Stimulated activated CD4-positive, alpha-beta T cell treated with anti-CD3 and anti-CD28 coated beads, Interleukin-12 subunit alpha, Interleukin-12 subunit beta, amount 100 ng/mL, for 4 hours (primary cell): Measurements from ENCODE around the gene KCNQ1.

Experiments
- DNase-seq: peaks from one replicate; pipeline ENCODE4 v3.0.0-alpha.2; 2020

The KCNQ1 gene

DNA sequence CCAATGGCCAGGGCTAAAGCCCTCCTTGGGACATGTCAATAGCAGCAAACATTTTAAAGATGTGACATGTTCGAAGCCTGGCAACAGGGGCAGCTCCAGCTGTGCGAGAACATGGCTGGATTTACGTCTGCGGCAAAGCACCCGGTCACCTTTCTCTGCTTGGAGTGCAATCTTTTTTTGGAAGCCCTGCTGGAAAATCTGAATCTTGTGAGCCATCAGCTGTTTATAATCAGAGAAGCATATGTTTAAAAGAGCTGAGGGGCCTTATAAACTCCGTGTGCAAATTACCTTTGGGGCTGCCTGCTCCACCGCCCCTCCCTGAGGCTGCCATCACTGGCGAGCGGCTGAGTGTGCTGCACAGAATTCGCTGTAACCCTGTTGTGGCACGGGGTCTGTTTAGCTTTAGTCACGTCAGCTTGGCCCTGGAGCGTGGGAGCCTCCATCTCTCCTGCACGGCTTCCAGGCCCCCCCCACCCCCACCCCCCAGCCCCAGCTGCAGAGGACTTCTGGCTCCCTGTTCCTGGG, 264.0 kb downstream of the KCNQ1 start:
- no peak for DNase-seq

DNA sequence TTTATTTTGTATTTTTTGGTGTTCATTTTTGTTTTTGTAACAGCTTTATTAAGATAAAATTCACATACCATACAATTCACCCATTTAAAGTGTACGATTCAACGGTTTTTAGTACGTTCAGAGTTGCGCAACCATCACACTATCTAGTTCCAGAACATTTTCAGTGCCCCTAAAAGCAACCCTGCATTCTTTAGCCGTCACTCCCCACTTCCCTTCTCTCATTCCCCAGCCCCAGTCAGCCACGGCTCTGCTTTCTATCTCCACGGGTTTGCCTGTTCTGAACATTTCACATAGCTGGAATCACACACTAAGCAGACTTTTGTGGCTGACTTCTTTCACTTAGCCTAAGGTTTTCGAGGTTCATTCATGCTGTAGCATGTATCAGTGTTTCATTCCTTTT, 264.6 kb downstream of the KCNQ1 start:
- no peak for DNase-seq

DNA sequence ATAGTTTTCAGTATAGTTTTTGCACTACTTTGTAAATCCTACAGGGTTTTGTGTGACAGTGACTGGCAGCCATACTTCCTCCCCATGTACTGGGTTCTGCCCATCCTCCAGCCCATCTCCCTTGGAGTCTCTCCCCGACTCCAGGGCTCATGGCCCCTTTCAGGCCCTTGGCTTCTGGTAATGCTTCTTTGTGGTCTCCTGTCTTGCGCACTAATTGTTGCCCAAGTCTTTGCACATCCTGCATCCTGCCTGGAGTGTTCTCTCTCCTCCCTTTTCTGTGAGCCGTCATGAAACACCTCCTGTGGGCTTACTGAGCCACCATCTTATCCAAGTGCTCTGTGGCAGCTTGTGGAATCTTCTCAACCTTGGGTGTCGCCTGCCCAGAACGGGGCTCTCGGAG, 266.4 kb downstream of the KCNQ1 start:
- no peak for DNase-seq

DNA sequence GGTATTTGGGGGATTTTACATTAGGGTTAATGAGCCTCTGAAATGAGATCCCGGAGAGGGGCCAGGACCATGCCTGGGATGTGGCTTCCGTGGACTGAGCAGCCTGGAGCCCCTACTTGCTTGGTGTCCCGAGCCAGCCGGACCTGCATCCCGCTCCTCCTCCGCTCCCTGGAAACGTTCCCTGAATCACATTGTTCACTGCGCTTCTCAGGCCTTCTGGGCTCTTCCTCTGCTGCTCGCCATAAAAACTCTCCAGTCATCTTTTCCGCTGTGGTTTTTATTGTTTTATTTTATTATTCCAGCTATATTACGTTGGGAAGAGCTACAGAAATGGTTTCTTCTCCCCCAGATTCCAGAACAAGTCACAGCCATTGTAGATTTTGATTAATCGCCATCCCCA, 268.3 kb downstream of the KCNQ1 start:
- DNase-seq: no peak

DNA sequence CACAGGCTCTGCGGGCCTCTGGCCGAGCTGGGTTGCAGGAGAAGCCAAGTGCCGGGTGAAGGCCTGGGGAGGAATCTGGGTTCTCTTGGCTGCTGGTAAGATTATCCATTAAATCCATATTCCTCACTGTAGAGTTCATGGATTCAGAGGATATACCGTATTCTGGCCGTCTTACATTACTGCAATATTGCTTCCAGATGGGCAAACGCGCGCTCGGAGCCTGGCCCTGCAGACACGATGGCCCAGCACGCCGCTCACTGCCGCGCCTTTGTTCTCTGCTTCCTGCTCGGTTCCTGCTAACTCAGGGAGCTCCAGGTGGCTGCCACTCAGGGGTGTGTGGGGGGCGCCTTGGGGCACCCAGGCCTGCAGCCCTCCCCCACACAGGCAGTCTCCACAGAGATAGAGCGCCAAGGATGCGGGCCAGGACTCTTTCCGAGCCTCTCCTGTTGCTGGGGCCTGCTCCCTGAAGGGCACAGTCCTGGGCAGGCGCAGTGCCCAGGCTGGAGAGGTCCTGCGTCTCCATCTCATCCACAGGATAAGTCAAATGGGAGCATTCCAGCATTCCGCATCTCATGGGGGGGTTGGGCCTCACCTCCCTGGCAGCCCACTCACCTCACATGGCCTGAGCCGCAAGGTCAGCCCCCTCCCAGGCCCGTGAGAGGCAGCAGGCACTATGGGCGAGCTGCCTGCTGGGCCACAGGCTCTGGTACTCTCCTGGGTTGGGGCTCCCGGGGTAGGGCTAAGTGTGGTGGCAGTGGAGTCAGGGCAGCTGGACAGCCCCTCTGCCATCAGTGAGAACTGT, 269.1 kb downstream of the KCNQ1 start:
- no peak for DNase-seq

DNA sequence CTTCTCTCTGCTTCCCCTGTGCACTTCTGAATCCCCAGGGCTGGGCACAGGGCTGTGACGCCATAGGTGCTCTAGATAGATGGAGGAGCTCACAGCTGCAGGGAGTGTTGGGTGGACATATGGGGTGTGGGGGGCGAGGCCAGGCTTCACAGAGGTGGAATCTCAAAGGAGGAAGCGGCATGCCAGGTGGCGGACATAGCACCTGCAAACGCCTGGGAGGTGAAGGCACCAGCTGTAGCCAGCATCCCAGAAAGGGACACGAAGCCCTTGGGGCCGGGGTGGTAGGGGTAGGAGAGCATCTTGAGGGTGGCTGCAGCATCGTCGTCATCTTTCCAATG, 269.6 kb downstream of the KCNQ1 start:
- DNase-seq: no peak

DNA sequence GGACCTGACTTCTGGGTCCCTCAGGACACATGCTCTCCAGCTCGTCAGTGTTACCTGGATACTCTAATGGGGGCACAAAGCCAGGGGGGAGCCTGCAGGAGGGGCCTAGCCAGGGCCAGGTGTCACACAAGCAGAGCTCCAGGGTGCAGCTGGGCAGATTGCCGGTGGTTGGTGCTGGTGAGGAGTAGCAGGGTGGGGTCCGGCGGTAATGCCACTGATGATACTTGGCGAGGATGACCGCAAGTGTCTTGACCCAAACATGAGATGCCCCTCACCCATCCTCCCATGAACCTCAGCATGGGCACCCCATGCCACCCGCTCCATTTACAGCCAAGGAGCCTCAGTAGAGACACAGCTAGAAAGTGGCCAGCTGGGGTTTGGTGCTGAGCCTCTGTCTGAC, 270.1 kb downstream of the KCNQ1 start:
- no peak for DNase-seq

DNA sequence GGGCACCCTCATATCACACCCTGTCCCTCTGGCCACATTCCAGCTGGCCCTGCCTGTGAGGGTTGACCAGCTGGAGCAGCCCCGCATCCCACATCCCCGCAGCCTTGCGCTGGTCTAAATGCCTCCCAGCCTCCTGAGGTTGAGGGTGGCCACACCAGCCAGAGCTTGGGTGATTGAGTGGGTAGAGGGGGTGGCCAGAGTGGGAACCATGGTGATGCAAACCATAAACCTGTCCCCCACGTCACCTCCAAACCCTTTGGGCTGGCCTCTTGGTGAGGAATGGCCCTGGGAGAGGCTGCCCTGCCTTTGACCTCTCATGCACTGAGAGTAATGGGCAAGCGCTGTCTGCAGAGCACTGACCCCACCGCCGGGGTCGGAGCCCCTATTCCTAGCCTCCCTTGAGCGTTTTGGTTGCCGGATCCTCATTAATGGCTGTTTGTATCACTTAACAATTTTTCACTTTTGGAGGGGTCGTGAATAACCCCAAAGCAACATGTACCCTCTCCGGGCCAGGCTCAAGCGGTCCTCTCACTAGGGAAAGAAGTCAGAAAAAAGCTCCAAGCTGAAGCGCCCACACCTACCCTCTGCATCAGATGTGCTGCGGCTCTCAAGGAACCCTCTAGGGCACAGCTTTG, 271.0 kb downstream of the KCNQ1 start:
- DNase-seq: no peak

DNA sequence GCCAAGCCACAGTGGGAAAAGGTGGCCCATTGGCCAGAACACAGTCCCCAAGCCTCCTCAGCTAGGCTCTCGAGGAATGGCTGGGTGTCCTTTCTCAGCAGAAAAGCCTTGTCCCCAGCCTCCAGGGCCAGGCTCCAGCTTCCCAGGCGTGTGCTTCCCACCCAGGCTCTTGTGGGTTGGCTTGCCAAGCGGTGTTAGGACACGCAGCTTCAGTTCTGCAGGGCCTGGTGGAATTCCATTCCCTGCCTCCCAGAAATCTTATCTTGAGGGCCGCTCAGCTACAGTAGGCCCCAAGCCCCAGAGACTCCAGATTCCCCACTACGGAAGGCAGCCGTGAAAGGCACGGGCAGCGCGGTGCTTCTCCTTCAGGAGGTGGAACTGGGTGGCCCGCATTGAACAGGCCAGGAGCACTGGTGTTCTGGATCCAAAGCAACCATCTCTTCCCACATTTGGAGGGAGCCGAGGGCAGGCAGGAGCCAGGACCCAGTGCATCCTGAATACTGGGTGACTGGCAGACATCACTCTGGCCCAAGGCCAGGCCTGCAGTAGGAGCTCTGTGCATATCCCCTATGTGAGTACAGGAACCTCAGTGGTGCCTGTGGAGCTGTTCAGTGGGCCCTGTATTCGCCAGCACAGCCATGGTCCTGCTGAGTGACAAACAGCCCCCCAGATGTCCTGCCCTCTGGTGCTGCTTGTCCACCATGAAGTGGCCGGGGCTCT, 271.7 kb downstream of the KCNQ1 start:
- DNase-seq: no peak

DNA sequence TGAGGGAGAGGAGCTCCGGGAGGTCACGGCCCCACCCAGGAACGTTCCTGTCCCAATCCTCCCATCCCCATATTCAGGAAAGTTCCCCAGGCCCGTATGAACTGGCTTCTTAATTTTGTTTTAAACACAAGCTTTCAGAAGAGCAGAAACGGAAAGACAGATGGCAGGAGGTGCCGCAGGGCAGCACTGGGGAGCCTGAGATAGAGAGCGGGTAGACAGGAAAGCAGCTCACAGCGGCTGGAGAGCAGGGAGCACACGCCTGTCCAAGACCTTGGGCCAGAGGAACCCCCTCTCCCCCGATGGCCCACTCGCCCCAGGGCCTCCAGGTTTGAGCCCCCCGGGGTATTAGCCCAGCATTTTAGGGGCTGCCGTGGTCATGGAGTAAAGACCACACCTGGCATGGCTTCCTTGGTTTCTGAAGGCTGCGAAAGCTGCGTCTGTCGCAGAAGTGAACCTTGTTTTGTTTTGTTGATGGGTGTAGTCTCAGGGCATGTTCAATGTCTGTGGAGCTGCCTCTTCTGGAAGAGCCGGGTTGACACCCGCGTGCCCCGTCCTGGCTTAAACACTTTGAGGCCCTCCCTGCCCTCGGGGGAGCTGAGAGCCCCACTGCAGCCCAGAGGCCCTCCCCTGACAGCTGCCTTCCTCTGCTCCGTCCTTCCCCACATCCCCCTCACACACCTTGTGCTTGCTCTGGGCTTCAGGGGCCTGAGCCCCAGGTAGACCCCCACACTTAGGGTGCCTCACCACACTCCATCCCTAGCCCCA, 272.9 kb downstream of the KCNQ1 start:
- DNase-seq: no peak

DNA sequence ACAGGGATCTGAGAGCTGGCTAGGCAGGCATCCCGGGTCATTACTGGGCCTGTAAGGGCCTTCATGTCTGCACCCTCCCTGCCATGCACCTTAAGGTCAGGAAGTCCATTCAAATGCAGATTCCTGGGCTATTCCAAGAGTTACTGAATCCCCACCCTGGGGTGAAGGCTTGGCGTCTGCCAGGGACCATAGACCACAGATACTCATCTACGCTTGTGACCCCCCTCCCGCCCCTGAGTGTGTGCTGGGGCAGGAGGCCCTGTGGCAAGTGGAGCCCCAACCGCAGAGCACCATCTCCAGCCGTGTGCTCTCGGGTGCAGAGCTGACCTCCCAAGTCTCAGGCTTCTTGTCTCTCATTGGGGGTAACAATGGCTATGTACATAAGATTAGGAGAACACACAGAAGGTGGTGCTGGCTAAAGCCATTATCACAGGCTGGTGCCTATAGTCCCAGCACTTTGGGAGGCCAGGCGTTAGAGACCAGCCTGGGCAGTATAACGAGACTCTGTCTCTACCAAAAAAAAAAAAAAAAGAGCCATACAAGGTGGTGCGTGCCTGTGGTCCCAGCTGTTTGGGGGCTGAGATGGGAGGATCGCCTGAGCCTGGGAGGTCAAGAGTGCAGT, 274.1 kb downstream of the KCNQ1 start:
- no peak for DNase-seq

DNA sequence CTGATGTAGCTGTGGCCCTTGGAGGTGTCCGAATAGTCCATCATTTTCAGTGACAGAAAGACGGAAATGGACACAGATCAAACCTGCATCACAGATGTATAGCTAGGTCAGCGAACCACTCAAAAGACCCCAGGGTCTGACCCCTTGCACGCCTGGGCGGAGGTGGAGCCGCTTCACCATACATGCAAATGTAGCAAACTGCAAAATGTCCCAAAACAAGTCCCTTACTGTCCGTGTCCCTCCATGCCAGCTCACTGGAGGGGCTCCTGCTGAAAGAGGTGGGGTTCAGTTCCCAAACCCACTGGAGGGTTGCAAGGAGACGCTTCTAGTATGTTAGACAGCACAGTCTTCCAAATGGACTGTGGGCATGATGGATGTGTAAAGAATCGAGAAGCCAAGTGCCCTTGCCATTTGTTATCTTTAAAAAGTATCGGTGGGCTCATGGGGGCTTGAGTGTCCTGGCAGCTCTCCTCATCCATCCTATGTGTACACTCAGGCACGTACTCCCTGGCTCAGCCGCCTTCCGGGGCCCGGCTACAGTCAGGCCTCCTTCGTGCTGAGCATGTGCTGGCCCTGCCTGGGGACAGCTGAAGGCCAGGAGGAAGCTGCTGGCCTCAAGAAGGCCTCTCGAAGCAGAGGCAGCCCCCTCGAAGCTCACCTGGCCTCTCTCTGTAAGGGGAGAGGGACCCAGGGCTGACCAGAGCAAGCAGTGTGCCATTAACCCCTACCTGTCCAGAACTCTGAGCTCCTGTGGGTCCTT, 275.2 kb downstream of the KCNQ1 start:
- DNase-seq: no peak

DNA sequence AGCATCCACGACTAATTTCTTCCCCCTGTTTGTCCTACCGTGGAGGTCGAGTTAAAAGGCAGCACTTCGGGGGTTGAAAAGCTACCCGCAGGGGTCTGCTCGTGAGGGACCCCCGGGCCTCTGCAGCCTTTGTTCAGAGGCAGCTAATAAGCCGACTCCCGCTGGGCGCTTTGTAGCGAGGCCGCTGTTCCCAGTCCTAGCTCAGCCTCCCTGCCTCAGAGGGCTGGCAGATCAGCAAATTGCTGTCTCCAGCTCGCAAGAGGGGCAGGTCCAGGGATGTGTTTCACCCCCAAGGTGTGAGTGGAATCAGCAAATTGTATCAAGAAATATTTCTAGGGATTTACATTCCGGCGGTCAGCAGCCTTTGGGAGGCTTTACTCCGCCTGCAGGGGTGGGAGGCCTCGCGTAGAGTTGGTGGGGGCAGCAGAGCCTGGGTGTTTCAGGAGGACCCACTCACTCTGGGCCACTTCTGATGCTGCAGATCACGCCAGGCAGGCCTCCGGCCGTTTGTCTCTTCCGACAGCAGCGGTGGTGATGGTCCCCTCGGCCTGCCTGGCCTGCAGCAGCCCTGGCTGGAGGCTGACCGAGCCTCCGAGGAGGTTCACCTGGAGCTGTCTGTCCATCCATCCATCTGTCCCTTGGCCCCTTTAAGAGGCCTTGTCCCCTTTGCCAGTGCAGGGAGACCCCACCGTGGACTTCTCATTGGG, 276.6 kb downstream of the KCNQ1 start:
- no peak for DNase-seq

DNA sequence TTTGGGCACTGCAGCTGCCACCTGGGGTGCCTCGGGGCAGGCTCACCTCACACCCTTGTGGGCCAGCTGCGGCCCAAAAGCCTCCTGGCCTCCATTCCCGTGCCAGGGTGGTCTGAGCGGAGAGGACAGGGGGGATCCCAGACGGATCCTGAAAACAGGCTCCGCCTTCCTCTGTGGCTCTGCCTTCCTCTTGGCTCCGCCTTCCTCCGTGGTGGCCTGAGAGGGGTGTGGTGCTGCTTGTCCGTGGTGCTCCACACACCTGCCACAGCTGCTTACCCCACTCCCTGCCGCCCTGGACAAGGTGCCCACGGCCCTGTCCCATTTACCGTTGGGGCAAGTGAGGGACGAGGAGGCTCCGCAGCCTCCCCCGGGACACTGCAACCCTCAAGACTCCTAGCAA, 278.1 kb downstream of the KCNQ1 start:
- DNase-seq: no peak

DNA sequence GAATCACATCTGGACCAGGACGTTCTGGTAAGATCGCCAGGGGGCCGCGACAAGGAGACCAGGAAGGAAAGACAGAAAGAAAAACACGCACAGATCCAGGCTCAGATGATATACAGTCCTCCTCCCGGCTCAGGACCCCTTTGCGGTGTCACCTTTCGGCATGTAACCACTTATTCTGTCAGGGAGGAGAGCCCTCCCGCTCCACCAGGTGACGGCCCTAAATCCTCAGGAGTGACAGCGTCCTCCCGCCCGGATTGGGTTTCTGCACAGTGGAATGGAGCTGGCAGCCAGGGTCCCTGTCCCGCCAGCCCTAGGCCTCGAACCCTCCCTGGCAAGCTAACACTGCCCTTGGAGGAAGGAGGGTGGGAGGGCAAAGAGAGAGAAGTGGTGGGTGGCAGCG, 279.3 kb downstream of the KCNQ1 start:
- DNase-seq: no peak

DNA sequence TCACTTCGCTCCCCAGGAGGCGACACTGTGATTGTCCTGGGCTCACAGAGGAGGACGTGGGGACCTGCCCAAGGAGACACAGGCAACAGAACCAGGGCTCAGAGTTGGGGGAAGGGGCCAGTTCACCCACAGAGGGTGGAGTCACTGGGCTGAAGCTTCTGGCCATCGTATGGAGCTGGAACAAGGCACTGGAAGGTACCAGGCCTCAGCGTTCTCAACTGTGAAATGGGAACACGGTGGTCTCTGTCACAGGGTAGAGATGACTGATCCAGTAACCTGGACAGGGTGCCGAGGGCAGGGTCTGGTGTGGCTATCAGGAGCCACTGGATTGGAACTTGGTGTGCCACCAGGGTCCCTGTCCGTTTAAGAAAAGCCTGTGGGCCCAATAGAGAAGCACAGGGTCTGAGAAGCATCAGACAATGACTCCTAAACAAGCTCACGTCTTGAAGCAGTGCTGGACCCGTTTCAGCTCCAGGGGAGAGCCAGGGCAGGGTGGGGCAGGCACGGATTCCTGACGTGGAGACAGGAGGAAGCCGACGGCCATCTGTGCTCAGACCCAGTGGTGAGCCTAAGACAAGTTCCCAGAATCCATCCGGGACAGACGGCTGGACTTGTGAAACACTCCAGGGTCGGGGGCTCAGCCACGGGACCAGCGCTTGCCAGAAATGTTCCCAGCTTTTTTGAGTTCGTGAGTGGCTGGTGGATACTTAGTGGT, 280.0 kb downstream of the KCNQ1 start:
- no peak for DNase-seq

DNA sequence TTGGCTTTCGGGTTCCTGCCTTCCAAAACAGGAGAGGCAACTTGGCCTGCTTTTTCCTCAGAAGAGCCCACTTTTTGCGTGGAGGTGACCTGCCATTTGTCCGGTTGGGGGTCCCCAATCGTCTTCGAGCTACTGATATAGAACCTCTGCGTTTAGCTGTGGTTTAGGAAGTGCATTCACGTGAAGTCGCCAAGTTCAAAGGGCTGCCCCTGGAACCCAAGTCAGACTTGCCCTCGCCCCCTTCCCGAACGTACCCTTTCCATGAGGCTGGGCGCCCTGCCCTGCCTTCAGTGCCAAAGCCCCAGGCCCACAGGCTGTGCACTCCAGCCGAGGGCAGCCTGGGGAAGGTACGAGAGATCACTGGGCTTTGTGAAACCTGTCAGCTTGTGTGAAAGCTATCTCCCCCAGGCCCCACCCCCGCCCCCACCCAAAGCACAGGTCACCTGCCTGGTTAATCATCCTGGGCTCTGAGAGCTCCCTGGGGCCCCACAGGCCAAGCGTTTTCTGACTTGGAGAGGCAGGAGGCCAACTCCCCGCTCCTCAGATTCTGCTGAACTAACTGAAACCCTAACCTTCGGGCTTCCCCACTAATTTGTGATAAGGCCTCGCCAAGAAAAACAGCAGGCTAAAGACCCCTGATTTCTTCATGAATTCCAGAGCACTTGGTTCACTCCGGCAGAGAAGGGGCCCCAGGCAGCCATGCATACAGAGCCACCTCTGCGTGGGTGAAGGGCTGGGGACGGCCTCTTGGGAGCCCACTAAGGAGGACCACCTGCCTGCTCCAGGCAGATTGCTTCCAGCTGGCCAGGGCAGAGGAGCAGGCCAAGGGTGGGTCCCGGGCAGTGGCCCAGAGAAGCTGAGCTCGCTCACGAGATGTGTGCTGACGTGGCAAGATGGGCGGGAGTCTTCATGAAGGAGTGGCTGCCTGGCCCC, 280.8 kb downstream of the KCNQ1 start:
- DNase-seq: no peak

DNA sequence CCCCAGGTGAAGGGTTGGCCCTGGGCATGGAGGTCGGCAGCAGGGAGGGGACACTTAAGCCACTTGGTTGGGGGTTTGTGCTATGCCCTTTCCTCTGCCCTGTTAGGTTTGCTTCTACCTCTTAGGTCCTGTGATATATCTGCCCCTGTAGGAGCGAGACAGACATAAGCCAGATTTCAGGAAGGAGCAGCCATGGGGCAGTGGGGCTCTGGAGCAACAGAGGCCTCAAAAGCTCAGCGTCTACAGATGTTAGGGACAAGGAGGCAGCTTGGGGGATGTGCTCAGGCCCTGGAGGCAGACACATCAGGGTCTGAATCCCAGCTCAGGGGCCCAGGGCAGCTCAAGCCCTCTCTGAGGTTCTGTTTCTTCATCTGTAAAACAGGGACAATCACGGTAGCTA, 282.2 kb downstream of the KCNQ1 start:
- DNase-seq: no peak

DNA sequence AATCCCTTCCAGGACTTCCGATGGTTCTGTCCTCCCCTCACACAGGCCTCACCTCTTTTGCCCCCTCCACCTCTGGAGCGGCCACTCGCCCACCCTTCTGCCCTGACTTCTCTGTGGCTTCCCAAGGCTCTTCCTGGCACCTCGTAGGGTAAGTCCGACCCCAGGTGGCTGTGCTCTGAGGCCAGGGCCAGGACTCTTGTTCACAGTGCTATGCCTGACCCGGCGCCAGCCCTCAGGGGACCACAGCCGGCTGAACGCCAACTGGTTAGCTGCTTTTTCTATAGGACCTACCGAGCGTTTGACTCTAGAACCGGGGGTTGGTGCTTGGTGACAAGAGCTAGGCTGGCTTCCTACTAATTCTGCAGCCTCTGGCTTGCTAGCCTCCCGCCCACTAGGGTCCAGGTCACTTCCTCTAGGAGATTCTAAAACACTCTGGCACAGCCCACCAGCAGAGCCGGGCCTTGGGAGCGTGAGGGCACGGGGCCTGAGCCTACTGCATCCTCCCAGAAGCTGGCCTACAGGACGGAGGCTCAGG, 283.4 kb downstream of the KCNQ1 start:
- no peak for DNase-seq
